Measurements from ENCODE around the gene LRRC38. TPM values are rescaled to one million over a fixed set of nuclear protein-coding genes. Genes with fewer than 3 reads are reported as not detected.
"Not testable (repeated sequence)": the region's sequence is repeated elsewhere in the genome, so short reads cannot be mapped to it uniquely, and the experiment has no call there.

LRRC38 gene
- total and polyA plus RNA-seq, 7 experiments from 2014 or later, result not detected

DNA sequence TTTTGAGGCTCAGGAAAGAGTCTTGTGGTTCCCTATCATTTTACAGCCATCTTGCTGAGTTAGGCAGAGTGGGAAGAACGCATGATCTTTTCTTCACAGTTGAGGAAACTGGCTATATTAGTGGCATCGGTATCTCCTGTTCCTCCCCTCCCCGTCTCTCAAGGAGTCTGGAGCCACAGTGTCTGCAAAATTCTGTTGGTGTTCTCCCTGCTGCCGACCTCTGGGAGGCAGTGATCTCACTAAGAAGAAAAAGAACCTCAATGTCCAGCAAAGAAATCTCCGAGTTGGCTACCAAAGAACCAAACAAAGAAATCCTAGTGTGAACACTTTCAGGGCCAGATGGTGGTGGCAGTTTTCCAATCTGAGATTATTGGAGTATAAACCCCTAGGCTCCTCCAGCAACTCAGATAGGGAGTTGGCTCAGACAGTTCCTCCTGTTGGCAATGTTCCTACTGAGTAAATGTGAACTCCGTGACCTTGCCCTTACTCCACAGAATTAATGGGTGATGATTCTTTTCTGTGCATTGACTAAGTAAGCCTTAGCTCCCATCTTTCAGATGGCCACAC lies 62.3 kb downstream of the LRRC38 start:
- no peak overlapping the region for H3K4me3 Mint-ChIP-seq
- no peak overlapping the region for H3K4me3 ChIP-seq (ENCODE audit: low read length)
- no peaks in the 10 kb centered on the region for H3K27me3 ChIP-seq (ENCODE audit: control insufficient read depth in 2 of 2, insufficient read depth in 2 of 2, low read length in 2 of 2)
- peaks cover 0 to 3% (median 0%) of the 10 kb centered on the region in 11 donors for H3K9me3 Mint-ChIP-seq
- no peak overlapping the region for H3K27ac ChIP-seq (ENCODE audit: low read depth, low read length)
- H3K27me3 Mint-ChIP-seq, result peaks cover 0 to 12% (median 10%) of the 10 kb centered on the region in 5 donors
- ATAC-seq (no peak), DNase-seq (no peak)
- H3K36me3 Mint-ChIP-seq, result no peaks in the 10 kb centered on the region
- ChIA-PET POLR2A (no interaction called here), CTCF (no interaction called here)
- H3K4me1 ChIP-seq (ENCODE audit: control insufficient read depth in 2 of 2, insufficient read depth in 2 of 2, low read length in 2 of 2), result no peaks in the 10 kb centered on the region
- no peaks in the 10 kb centered on the region for H3K4me1 Mint-ChIP-seq
- H3K27ac Mint-ChIP-seq, result no peak overlapping the region
- intact Hi-C loops (cut with micrococcal nuclease), result no loop called here
- H3K36me3 ChIP-seq (ENCODE audit: control insufficient read depth in 2 of 3, insufficient read depth in 3 of 3, low read length in 3 of 3), result no peaks in the 10 kb centered on the region
- no peaks in the 10 kb centered on the region for H3K9me3 ChIP-seq (ENCODE audit: control insufficient read depth in 2 of 3, low read length in 3 of 3)

- Histone ChIP-seq H3K27ac (ENCODE audit: low read depth, low read length) (no peak overlapping the region), H3K4me3 (ENCODE audit: low read length) (no peak overlapping the region), H3K36me3 (ENCODE audit: control insufficient read depth in 2 of 3, insufficient read depth in 3 of 3, low read length in 3 of 3) (no peaks in the 10 kb centered on the region), H3K9me3 (ENCODE audit: control insufficient read depth in 2 of 3, low read length in 3 of 3) (no peaks in the 10 kb centered on the region), H3K4me1 (ENCODE audit: control insufficient read depth in 2 of 2, insufficient read depth in 2 of 2, low read length in 2 of 2) (no peaks in the 10 kb centered on the region), H3K27me3 (ENCODE audit: control insufficient read depth in 2 of 2, insufficient read depth in 2 of 2, low read length in 2 of 2) (no peaks in the 10 kb centered on the region)
- intact Hi-C loops (cut with micrococcal nuclease), result no loop called here
- Mint-ChIP-seq H3K4me1 (no peaks in the 10 kb centered on the region), H3K9me3 (peaks cover 0 to 3% (median 0%) of the 10 kb centered on the region in 11 donors), H3K4me3 (no peak overlapping the region), H3K27ac (no peak overlapping the region), H3K36me3 (no peaks in the 10 kb centered on the region), H3K27me3 (peaks cover 0 to 15% (median 4%) of the 10 kb centered on the region in 5 donors)
- DNase-seq (no peak), ATAC-seq (no peak)
- POLR2A ChIA-PET, result no interaction called here
- CTCF ChIA-PET, result no interaction called here
Observed at GRCh38 chr1:13450204-13450603, 63.6 kb downstream of the LRRC38 start.

DNA sequence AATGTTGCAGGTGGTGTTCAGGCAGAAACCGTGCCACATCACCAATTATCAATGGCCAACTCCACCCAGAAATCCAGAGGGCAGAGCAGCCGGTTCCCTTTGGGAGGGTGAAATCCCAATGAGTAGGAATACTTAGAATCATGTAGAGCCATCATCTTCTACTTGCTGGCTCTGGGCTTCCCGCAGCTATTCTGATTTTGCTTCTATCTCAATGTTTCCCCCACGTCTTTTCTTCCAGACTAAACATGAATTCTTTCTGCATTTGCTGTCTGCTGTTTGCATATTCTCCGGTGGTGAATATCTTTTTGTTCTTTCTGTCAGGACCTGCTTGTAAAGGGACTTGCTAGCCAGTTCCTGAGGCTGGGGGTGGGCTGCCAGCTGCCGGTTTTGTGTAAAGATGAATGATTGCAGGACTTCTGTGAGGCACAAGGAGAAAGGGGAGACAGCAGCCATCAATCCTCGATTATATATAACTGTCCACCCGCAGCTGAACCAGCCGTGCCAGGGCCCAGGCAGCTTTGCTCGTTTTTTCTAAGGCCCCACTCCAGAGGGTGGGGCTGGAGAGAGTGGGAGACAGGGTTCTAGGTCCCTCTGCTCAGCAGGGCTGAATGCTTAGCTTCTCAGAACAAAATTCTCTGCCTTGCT lies 70.3 kb downstream of the LRRC38 start:
- H3K4me3 Mint-ChIP-seq, result no peak overlapping the region
- POLR2A ChIA-PET, result no interaction called here
- no peaks in the 10 kb centered on the region for H3K9me3 ChIP-seq (ENCODE audit: control insufficient read depth in 2 of 3, low read length in 3 of 3)
- peaks cover 0 to 10% (median 0%) of the 10 kb centered on the region in 5 donors for H3K27me3 Mint-ChIP-seq
- DNase-seq (no peak), ATAC-seq (no peak)
- H3K36me3 ChIP-seq (ENCODE audit: control insufficient read depth in 2 of 3, insufficient read depth in 3 of 3, low read length in 3 of 3), result no peaks in the 10 kb centered on the region
- H3K27ac ChIP-seq (ENCODE audit: low read depth, low read length), result no peak overlapping the region
- no peak overlapping the region for H3K4me3 ChIP-seq (ENCODE audit: low read length)
- H3K4me1 Mint-ChIP-seq, result no peaks in the 10 kb centered on the region
- no peaks in the 10 kb centered on the region for H3K9me3 Mint-ChIP-seq
- intact Hi-C loops (cut with micrococcal nuclease), result no loop called here
- H3K27ac Mint-ChIP-seq, result no peak overlapping the region
- no peaks in the 10 kb centered on the region for H3K36me3 Mint-ChIP-seq
- H3K27me3 ChIP-seq (ENCODE audit: control insufficient read depth in 2 of 2, insufficient read depth in 2 of 2, low read length in 2 of 2), result no peaks in the 10 kb centered on the region
- H3K4me1 ChIP-seq (ENCODE audit: control insufficient read depth in 2 of 2, insufficient read depth in 2 of 2, low read length in 2 of 2), result no peaks in the 10 kb centered on the region
- CTCF ChIA-PET, result no interaction called here

DNA sequence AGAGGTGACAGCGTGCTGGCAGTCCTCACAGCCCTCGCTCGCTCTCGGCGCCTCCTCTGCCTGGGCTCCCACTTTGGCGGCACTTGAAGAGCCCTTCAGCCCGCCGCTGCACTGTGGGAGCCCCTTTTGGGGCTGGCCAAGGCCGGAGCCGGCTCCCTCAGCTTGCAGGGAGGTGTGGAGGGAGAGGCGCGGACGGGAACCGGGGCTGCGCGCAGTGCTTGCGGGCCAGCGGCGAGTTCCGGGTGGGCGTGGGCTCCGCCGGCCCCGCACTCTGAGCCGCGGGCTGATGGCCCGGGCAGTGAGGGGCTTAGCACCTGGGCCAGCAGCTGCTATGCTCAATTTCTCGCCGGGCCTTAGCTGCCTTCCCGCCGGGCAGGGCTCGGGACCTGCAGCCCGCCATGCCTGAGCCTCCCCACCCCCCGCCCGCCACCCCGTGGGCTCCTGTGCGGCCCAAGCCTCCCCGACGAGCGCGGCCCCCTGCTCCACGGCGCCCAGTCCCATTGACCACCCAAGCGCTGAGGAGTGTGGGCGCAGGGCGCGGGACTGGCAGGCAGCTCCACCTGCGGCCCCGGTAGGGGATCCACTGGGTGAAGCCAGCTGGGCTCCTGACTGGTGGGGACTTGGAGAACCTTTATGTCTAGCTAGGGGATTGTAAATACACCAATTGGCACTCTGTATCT lies 74.6 kb downstream of the LRRC38 start:
- H3K4me1 ChIP-seq (ENCODE audit: control insufficient read depth in 2 of 2, insufficient read depth in 2 of 2, low read length in 2 of 2); H3K36me3 ChIP-seq (ENCODE audit: control insufficient read depth in 2 of 3, insufficient read depth in 3 of 3, low read length in 3 of 3); H3K27me3 ChIP-seq (ENCODE audit: control insufficient read depth in 2 of 2, insufficient read depth in 2 of 2, low read length in 2 of 2); H3K27ac ChIP-seq (ENCODE audit: low read depth, low read length); DNase-seq; H3K9me3 Mint-ChIP-seq; H3K27ac Mint-ChIP-seq; H3K4me3 ChIP-seq (ENCODE audit: low read length); H3K4me3 Mint-ChIP-seq; H3K9me3 ChIP-seq (ENCODE audit: control insufficient read depth in 2 of 3, low read length in 3 of 3); ATAC-seq; H3K36me3 Mint-ChIP-seq; H3K4me1 Mint-ChIP-seq; CTCF ChIA-PET; POLR2A ChIA-PET; intact Hi-C loops (cut with micrococcal nuclease): not testable (repeated sequence)
- peaks cover 0 to 14% (median 8%) of the 10 kb centered on the region in 5 donors for H3K27me3 Mint-ChIP-seq

DNA sequence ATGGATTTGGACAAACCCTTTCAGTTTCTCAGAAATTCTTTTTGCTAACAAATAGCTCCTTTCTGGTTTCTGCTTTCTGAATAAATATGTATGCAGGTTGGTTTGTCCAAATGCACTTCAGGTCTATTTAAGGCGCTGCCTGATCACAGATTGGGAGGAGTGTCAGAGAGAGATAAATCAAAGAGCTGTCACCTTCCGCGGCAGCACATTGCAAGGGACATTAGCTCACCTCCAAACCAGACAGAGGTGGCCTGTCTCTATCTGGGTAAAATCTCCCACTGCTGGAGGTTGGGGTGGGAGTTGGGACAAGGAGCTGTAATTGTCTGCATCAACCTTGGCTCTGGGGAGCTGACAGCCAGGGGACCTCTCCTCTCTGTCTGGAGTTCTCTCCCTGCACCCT lies 78.3 kb downstream of the LRRC38 start:
- Mint-ChIP-seq H3K4me3 (no peak overlapping the region), H3K4me1 (peaks cover 0 to 2% (median 0%) of the 10 kb centered on the region in 7 donors), H3K36me3 (no peaks in the 10 kb centered on the region), H3K9me3 (peaks cover 0 to 11% (median 0%) of the 10 kb centered on the region in 11 donors), H3K27me3 (peaks cover 0 to 14% (median 8%) of the 10 kb centered on the region in 5 donors), H3K27ac (no peak overlapping the region)
- Histone ChIP-seq H3K36me3 (ENCODE audit: control insufficient read depth in 2 of 3, insufficient read depth in 3 of 3, low read length in 3 of 3) (no peaks in the 10 kb centered on the region), H3K27ac (ENCODE audit: low read depth, low read length) (no peak overlapping the region), H3K4me1 (ENCODE audit: control insufficient read depth in 2 of 2, insufficient read depth in 2 of 2, low read length in 2 of 2) (no peaks in the 10 kb centered on the region), H3K4me3 (ENCODE audit: low read length) (no peak overlapping the region), H3K27me3 (ENCODE audit: control insufficient read depth in 2 of 2, insufficient read depth in 2 of 2, low read length in 2 of 2) (no peaks in the 10 kb centered on the region), H3K9me3 (ENCODE audit: control insufficient read depth in 2 of 3, low read length in 3 of 3) (no peaks in the 10 kb centered on the region)
- DNase-seq, result no peak
- ATAC-seq, result no peak
- ChIA-PET POLR2A (no interaction called here), CTCF (no interaction called here)
- intact Hi-C loops (cut with micrococcal nuclease), result no loop called here

GRCh38 chr1:13433694-13434358 lies 80.0 kb downstream of the LRRC38 start:
- intact Hi-C loops (cut with micrococcal nuclease); H3K27ac Mint-ChIP-seq; POLR2A ChIA-PET; H3K9me3 ChIP-seq (ENCODE audit: control insufficient read depth in 2 of 3, low read length in 3 of 3); H3K4me3 ChIP-seq (ENCODE audit: low read length); DNase-seq; H3K4me1 ChIP-seq (ENCODE audit: control insufficient read depth in 2 of 2, insufficient read depth in 2 of 2, low read length in 2 of 2); H3K4me3 Mint-ChIP-seq; H3K27ac ChIP-seq (ENCODE audit: low read depth, low read length); H3K36me3 ChIP-seq (ENCODE audit: control insufficient read depth in 2 of 3, insufficient read depth in 3 of 3, low read length in 3 of 3); H3K27me3 ChIP-seq (ENCODE audit: control insufficient read depth in 2 of 2, insufficient read depth in 2 of 2, low read length in 2 of 2); H3K36me3 Mint-ChIP-seq; ATAC-seq; H3K4me1 Mint-ChIP-seq: not testable (repeated sequence)
- CTCF ChIA-PET, result interaction anchor here (0.7 kb wide), 1 partner anchor 16 kb away, joined by 4 read pairs; no protein-coding TSS in a partner anchor
- Mint-ChIP-seq H3K27me3 (peaks cover 0 to 18% (median 8%) of the 10 kb centered on the region in 5 donors), H3K9me3 (peaks cover 0 to 11% (median 0%) of the 10 kb centered on the region in 11 donors)

All from naive thymus-derived CD4-positive, alpha-beta T cell (primary cell).